Neural progenitor cell (in vitro differentiated cells): Measurements from ENCODE around the gene NCOA3. TPM values are rescaled to one million over a fixed set of nuclear protein-coding genes. Genes with fewer than 3 reads are reported as not detected.
A peak's percentile ranks its signal among the peaks of the same experiment; 100 is the strongest.

ENCODE experiments used
- DNase-seq: peaks from one replicate; pipeline ENCODE4 v3.0.0-alpha.2; 2016; ENCODE audit warnings: low spot score
- H2AFZ ChIP-seq: fragments of 200-600 bp; sonication (generic); replicated peaks from 2 replicates; pipeline ENCODE4 v1.6.1; 2016; ENCODE audit warnings: antibody characterized with exemption
- H3F3A ChIP-seq: fragments of 200-600 bp; sonication (generic); 2 replicates; pipeline ENCODE4 v1.6.1; 2016; ENCODE audit warnings: antibody characterized with exemption, low read depth
- H3K27ac ChIP-seq: fragments of 200-600 bp; sonication (generic); 2 replicates; pipeline ENCODE4 v1.5.1; 2016; ENCODE audit warnings: mild to moderate bottlenecking
- H3K27me3 ChIP-seq: fragments of 200-600 bp; sonication (generic); 2 replicates; pipeline ENCODE4 v1.6.1; 2016; ENCODE audit warnings: mild to moderate bottlenecking, moderate library complexity
- H3K36me3 ChIP-seq: fragments of 200-600 bp; sonication (generic); 2 replicates; pipeline ENCODE4 v1.5.1; 2016
- H3K4me1 ChIP-seq: fragments of 200-600 bp; sonication (generic); 2 replicates; pipeline ENCODE4 v1.6.1; 2016; ENCODE audit warnings: mixed run types
- H3K4me2 ChIP-seq: fragments of 200-600 bp; sonication (generic); 2 replicates; pipeline ENCODE4 v1.6.1; 2016
- H3K4me3 ChIP-seq: fragments of 200-600 bp; sonication (generic); 2 replicates; pipeline ENCODE4 v1.5.1; 2016
- H3K79me2 ChIP-seq: fragments of 200-600 bp; sonication (generic); 2 replicates; pipeline ENCODE4 v1.6.1; 2016; ENCODE audit warnings: low read depth
- H3K9ac ChIP-seq: fragments of 200-600 bp; sonication (generic); 2 replicates; pipeline ENCODE4 v1.6.1; 2016
- H3K9me3 ChIP-seq: fragments of 200-600 bp; sonication (generic); 2 replicates; pipeline ENCODE4 v1.5.1; 2016; ENCODE audit warnings: low read depth
- H4K20me1 ChIP-seq: fragments of 200-600 bp; sonication (generic); 2 replicates; pipeline ENCODE4 v1.6.1; 2016; ENCODE audit warnings: low read depth
- H3K27ac Mint-ChIP-seq: 3 replicates; pipeline ENCODE4 v1.8.0; 2021; ENCODE audit warnings: mixed read lengths
- H3K27me3 Mint-ChIP-seq: 2 replicates; pipeline ENCODE4 v1.8.0; 2022; ENCODE audit warnings: low read depth, mild to moderate bottlenecking, inconsistent platforms, moderate library complexity, mixed read lengths; ENCODE audit not compliant: insufficient read depth
- H3K36me3 Mint-ChIP-seq: 3 replicates; pipeline ENCODE4 v1.8.0; 2021; ENCODE audit warnings: mixed read lengths
- H3K4me1 Mint-ChIP-seq: 3 replicates; pipeline ENCODE4 v1.8.0; 2021; ENCODE audit warnings: mixed read lengths
- H3K4me3 Mint-ChIP-seq: 3 replicates; pipeline ENCODE4 v1.8.0; 2021; ENCODE audit warnings: mild to moderate bottlenecking, moderate library complexity, mixed read lengths
- H3K9me3 Mint-ChIP-seq: 3 replicates; pipeline ENCODE4 v1.8.0; 2020; ENCODE audit warnings: mixed read lengths
- CTCF ChIP-seq: fragments of 200-600 bp; sonication (generic); IDR thresholded peaks from 2 replicates; pipeline ENCODE4 v1.5.1; 2017; ENCODE audit warnings: antibody characterized with exemption, mild to moderate bottlenecking
- EZH2 ChIP-seq: fragments of 200-600 bp; sonication (generic); IDR thresholded peaks from 2 replicates; pipeline ENCODE4 v1.6.1; 2017; ENCODE audit warnings: antibody characterized with exemption, mild to moderate bottlenecking, moderate library complexity
- EZH2phosphoT487 ChIP-seq: fragments of 200-600 bp; sonication (generic); IDR thresholded peaks from 2 replicates; pipeline ENCODE4 v1.6.1; 2017; ENCODE audit warnings: antibody characterized with exemption
- total RNA-seq: library from RNA; depleted of rRNA; stranded (reverse); fragments of >200 nt; gene quantifications from 2 replicates; pipeline ENCODE4 v1.2.3, GENCODE V29; 2015; ENCODE audit warnings: low replicate concordance

The NCOA3 gene
- total RNA-seq, 1 donor from 2014 or later: 64.5 TPM

GRCh38 chr20:47682916-47683315 lies 181.2 kb downstream of the NCOA3 start:
- Histone ChIP-seq H3K4me1 (no peaks in the 10 kb centered on the region), H3K9me3 (no peaks in the 10 kb centered on the region), H3K4me2 (no peak overlapping the region), H3K36me3 (no peaks in the 10 kb centered on the region), H3K27me3 (no peaks in the 10 kb centered on the region), H4K20me1 (no peaks in the 10 kb centered on the region), H3F3A (no peaks in the 10 kb centered on the region), H3K9ac (no peak overlapping the region), H3K4me3 (no peak overlapping the region), H3K27ac (no peak overlapping the region), H3K79me2 (no peaks in the 10 kb centered on the region), H2AFZ (no peak overlapping the region)
- no peak overlapping the region for H3K27ac Mint-ChIP-seq
- no peak for DNase-seq
- H3K36me3 Mint-ChIP-seq: no peaks in the 10 kb centered on the region
- H3K4me1 Mint-ChIP-seq: peaks cover 23% of the 10 kb centered on the region
- H3K4me3 Mint-ChIP-seq: no peak overlapping the region
- no peaks in the 10 kb centered on the region for H3K9me3 Mint-ChIP-seq
- H3K27me3 Mint-ChIP-seq: peaks cover 11% of the 10 kb centered on the region
- TF ChIP-seq CTCF: no peak
- no peak for TF ChIP-seq EZH2phosphoT487
- no peak for TF ChIP-seq EZH2

DNA sequence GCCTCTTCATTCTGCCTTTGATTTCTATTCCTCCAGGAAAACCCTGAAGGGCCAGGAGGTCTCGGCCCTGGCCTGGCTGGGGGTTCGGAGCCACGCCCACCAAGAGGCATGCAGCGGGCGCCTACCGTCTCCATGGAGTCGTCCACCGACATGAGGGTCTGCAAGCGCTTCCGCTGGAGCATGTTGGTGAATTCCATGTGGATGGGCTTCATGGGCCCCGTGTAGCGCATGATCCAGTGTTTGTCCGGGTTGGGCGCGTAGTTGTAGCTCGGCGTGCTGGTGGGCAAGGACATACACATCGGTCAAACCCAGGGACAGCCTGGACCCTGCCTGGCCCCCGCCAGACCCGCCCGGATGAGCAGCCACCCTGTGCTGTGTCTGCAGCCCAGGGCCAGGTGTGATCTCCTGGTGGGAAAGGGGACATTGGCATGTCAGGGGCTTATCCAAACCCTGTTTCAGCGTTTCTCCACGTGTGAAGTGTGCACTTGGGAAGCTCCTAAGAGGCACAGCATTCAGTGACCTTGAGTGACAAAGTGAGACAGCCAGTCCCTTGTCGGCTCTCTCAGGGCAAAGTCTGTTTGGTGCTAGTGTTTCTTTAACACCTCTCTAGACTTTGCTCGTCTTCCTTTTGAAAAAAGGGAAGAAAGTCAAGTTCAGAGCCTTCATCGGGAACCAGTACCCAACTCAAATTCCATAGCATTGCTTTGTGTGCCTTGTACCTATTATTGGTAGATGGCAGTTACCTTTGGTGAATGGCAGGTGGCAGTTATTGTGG lies 182.8 kb downstream of the NCOA3 start:
- Mint-ChIP-seq H3K36me3 (no peaks in the 10 kb centered on the region), H3K9me3 (no peaks in the 10 kb centered on the region), H3K4me3 (no peak overlapping the region), H3K4me1 (peaks cover 25% of the 10 kb centered on the region), H3K27ac (no peak overlapping the region), H3K27me3 (peaks cover 7% of the 10 kb centered on the region)
- TF ChIP-seq EZH2phosphoT487 (no peak), CTCF (no peak), EZH2 (no peak)
- Histone ChIP-seq H3K4me1 (no peaks in the 10 kb centered on the region), H2AFZ (no peak overlapping the region), H3K27me3 (no peaks in the 10 kb centered on the region), H3K4me3 (no peak overlapping the region), H3K9me3 (no peaks in the 10 kb centered on the region), H3K36me3 (no peaks in the 10 kb centered on the region), H3K79me2 (no peaks in the 10 kb centered on the region), H4K20me1 (no peaks in the 10 kb centered on the region), H3F3A (no peaks in the 10 kb centered on the region), H3K27ac (no peak overlapping the region), H3K4me2 (no peak overlapping the region), H3K9ac (no peak overlapping the region)
- no peak for DNase-seq

GRCh38 chr20:47686545-47686944 lies 184.9 kb downstream of the NCOA3 start:
- no peak overlapping the region for H2AFZ ChIP-seq
- no peak overlapping the region for H3K9ac ChIP-seq
- H3K27me3 ChIP-seq: no peaks in the 10 kb centered on the region
- H3K79me2 ChIP-seq: no peaks in the 10 kb centered on the region
- no peaks in the 10 kb centered on the region for H3K36me3 ChIP-seq
- no peak overlapping the region for H3K4me3 ChIP-seq
- no peak overlapping the region for H3K27ac ChIP-seq
- peaks cover 8% of the 10 kb centered on the region for H3K9me3 ChIP-seq
- no peaks in the 10 kb centered on the region for H3F3A ChIP-seq
- no peaks in the 10 kb centered on the region for H4K20me1 ChIP-seq
- no peak for DNase-seq
- no peak overlapping the region for H3K4me2 ChIP-seq
- Mint-ChIP-seq H3K36me3 (no peaks in the 10 kb centered on the region), H3K27ac (peak overlapping the region; percentile 57), H3K4me3 (no peak overlapping the region), H3K27me3 (peaks cover 13% of the 10 kb centered on the region), H3K9me3 (no peaks in the 10 kb centered on the region), H3K4me1 (peaks cover 31% of the 10 kb centered on the region)
- no peaks in the 10 kb centered on the region for H3K4me1 ChIP-seq
- TF ChIP-seq EZH2phosphoT487 (no peak), CTCF (no peak), EZH2 (no peak)
